Right atrium auricular region (tissue), 2 donors: ENCODE data around the gene FKBP1A. TPM values are rescaled to one million over a fixed set of nuclear protein-coding genes. Genes with fewer than 3 reads are reported as not detected.
A peak's percentile ranks its signal among the peaks of the same experiment; 100 is the strongest.

Experiments
- DNase-seq: peaks from one replicate; pipeline ENCODE4 v3.0.0-alpha.2; 2019; ENCODE audit warnings: low spot score
- H3K27ac ChIP-seq, 2 donors: fragments of 200-600 bp; sonication (generic); 1 replicate in 1 of 2; 2 replicates in 1 of 2; pipeline ENCODE4 v1.5.1; 2016 to 2019
- H3K27me3 ChIP-seq, 2 donors: fragments of 200-600 bp; sonication (generic); one replicate each; pipeline versions ENCODE4 v1.5.1 to v1.6.0; 2017 to 2019
- H3K36me3 ChIP-seq: fragments of 200-600 bp; sonication (generic); one replicate; pipeline ENCODE4 v1.5.1; 2016
- H3K4me1 ChIP-seq, 2 donors: fragments of 200-600 bp; sonication (generic); one replicate each; pipeline versions ENCODE4 v1.5.1 to v1.6.0; 2017 to 2019
- H3K4me3 ChIP-seq, 2 donors: fragments of 200-600 bp; sonication (generic); 1 replicate in 1 of 2; 2 replicates in 1 of 2; pipeline ENCODE4 v1.5.1; 2017 to 2019; ENCODE audit warnings: mild to moderate bottlenecking in 1 of 2, moderate library complexity in 1 of 2
- H3K9me3 ChIP-seq, 2 donors: fragments of 200-600 bp; sonication (generic); one replicate each; pipeline ENCODE4 v1.5.1; 2019
- CTCF ChIP-seq, 2 donors: fragments of 200-600 bp; sonication (generic); IDR thresholded peaks; one replicate each; pipeline ENCODE4 v1.5.1; 2019; ENCODE audit warnings: antibody characterized with exemption in 2 of 2
- total RNA-seq, 2 donors: library from RNA; depleted of rRNA; stranded (reverse); fragments of >200 nt; gene quantifications; one replicate each; pipeline ENCODE4 v1.1.0, GENCODE V29; 2016

FKBP1A gene
- total RNA-seq, 2 donors from 2014 or later: 73.5 to 98.7 TPM

DNA sequence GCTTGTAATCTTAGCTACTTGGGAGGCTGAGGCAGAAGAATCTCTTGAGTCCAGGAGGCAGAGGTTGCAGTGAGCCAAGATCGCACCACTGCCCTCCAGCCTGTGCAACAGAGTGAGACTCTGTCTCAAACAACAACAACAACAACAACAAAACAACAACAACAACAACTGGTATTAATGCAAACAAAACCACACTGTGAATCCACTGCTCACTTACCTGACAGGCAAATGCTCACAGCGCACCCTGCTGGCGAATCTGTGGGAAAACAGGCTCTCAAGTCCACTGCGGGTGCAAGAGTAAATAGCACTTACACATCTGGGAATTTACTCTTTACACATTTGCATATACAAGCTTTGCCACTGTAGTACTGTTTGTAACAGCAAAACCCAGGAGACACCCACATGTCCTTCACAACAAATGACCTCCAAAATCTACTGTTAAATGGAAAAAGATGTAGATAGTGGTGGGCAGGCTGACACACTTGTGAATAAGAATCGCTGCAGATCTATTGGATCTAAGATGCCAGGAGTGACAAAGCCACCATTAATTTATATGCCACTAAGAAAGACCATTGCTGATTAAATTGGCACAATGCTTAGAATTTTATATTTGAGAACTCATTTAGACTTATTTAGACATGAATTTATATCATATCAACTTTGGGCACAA, 44.5 kb upstream of the FKBP1A start:
- peak; percentile 78 for DNase-seq
- H3K27ac ChIP-seq: no peak overlapping the region
- H3K36me3 ChIP-seq: peaks cover 12% of the 10 kb centered on the region
- H3K9me3 ChIP-seq: no peaks in the 10 kb centered on the region
- H3K4me3 ChIP-seq: no peak overlapping the region
- peak; percentile 42 to 88 for TF ChIP-seq CTCF (IDR thresholded peaks at IDR 0.05)
- no peaks in the 10 kb centered on the region for H3K4me1 ChIP-seq
- no peaks in the 10 kb centered on the region for H3K27me3 ChIP-seq

GRCh38 chr20:1436263-1436662, 43.4 kb upstream of the FKBP1A start:
- Histone ChIP-seq H3K36me3 (peaks cover 1% of the 10 kb centered on the region), H3K9me3 (no peaks in the 10 kb centered on the region), H3K27me3 (no peaks in the 10 kb centered on the region), H3K4me1 (no peaks in the 10 kb centered on the region), H3K27ac (no peak overlapping the region), H3K4me3 (no peak overlapping the region)
- no peak for DNase-seq
- TF ChIP-seq CTCF (IDR thresholded peaks at IDR 0.05): no peak

DNA sequence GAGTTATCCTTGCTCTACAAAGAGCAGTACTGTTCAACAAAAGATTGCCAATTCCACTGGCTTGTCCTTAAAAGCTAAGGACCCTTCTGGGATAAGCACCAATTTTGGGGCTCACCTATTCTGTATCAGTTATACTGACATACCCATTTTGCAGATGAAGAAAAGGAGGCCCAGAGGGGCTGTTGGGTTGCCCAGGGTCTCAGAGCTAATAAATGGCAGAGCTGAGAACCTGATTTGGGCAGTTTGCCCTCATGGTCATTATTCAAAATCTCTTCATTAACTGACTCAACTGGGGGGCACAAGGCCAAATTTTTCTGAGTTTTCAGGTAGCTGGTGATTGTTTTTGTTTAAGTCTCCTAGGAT, 42.5 kb upstream of the FKBP1A start:
- Histone ChIP-seq H3K27ac (no peak overlapping the region), H3K36me3 (no peaks in the 10 kb centered on the region), H3K4me3 (no peak overlapping the region), H3K4me1 (no peaks in the 10 kb centered on the region), H3K27me3 (no peaks in the 10 kb centered on the region), H3K9me3 (no peaks in the 10 kb centered on the region)
- DNase-seq: no peak
- TF ChIP-seq CTCF (IDR thresholded peaks at IDR 0.05): no peak

DNA sequence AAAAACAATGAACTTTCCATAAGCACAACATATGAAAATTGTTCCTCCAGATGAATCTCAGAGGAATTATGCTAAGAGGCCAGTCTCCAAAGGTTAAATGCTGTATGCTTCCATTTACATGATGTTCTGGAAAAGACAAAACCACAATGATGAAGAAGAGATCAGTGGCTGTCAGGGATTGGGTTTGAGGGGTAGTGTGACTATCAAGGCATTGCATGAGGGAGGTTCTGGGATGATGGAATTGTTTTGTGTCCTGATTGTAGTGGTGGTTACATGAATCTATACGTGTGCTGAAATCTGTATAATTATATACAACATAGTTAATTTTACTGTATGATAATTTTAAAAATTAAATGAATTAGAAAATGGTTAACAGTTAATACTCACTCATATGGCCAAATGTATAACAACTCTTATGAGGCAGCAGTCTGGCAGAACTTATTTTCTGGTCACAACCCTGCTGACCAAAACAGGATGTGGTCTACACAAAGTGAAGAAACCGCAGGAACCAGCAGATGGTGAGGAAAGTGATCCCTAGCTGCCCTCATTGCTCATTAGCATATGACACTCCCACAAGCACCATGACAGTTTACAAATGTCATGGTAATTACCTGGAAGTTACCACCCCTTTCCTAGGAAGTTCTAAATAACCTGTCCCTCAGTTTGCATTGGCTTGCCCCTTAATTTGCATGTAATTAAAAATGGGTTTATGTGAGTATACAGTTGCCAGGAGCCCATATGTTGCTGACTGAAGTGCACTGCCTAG, 41.9 kb upstream of the FKBP1A start:
- H3K27me3 ChIP-seq: no peaks in the 10 kb centered on the region
- H3K4me3 ChIP-seq: no peak overlapping the region
- no peak for DNase-seq
- H3K4me1 ChIP-seq: no peaks in the 10 kb centered on the region
- no peaks in the 10 kb centered on the region for H3K36me3 ChIP-seq
- no peak for TF ChIP-seq CTCF (IDR thresholded peaks at IDR 0.05)
- no peaks in the 10 kb centered on the region for H3K9me3 ChIP-seq
- no peak overlapping the region for H3K27ac ChIP-seq

DNA sequence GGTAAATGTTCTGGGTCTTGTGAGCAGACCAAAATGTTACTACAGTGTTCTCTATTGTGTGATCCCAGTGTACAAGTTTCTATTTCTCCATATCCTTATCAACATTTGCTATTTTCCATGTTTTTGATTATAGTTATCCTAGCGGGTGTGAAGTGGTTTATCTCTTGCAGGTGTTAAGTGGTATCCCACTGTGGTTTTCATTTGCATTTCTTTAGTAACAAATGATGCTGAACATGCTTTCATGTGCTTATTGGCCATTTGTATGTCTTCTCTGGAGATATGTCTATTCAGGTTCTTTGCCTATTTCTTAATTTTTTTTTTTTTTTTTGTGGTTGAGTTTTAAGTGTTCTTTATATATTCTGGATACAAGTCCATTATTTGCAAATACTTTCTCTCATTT, 38.3 kb upstream of the FKBP1A start:
- Histone ChIP-seq H3K9me3 (no peaks in the 10 kb centered on the region), H3K36me3 (no peaks in the 10 kb centered on the region), H3K4me1 (no peaks in the 10 kb centered on the region), H3K27me3 (no peaks in the 10 kb centered on the region), H3K27ac (no peak overlapping the region), H3K4me3 (no peak overlapping the region)
- no peak for TF ChIP-seq CTCF (IDR thresholded peaks at IDR 0.05)
- DNase-seq: no peak
